ENCODE results near the gene CFAP54.

The CFAP54 gene

DNA sequence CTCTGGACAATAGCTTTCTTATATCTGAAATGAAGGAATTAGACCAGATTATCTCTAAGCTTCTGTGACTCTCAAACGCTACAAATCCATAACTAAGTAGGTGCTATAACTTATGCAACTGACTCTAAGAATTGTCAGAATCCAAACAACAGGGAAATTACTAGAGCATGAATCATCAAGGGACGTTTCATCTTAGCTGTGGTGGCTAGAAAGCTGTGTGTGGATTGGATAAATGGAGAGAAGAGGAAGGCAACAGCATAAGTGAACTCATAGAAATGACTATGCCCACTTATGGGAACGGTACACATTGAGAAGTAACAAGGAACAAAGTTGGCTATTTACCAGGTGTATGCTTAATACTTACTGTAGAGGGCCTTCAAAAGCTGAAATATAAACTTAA lies 321.7 kb downstream of the CFAP54 start:
- H3K27me3 ChIP-seq (replicated peaks; ENCODE audit: control insufficient read depth, insufficient read depth, low read length): no peaks in the 10 kb centered on the region; the same call in 1 of the 2 replicates
- TF ChIP-seq, protein P1, sequence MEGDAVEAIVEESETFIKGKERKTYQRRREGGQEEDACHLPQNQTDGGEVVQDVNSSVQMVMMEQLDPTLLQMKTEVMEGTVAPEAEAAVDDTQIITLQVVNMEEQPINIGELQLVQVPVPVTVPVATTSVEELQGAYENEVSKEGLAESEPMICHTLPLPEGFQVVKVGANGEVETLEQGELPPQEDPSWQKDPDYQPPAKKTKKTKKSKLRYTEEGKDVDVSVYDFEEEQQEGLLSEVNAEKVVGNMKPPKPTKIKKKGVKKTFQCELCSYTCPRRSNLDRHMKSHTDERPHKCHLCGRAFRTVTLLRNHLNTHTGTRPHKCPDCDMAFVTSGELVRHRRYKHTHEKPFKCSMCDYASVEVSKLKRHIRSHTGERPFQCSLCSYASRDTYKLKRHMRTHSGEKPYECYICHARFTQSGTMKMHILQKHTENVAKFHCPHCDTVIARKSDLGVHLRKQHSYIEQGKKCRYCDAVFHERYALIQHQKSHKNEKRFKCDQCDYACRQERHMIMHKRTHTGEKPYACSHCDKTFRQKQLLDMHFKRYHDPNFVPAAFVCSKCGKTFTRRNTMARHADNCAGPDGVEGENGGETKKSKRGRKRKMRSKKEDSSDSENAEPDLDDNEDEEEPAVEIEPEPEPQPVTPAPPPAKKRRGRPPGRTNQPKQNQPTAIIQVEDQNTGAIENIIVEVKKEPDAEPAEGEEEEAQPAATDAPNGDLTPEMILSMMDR (IDR thresholded peaks at IDR 0.05; ENCODE audit: insufficient read depth, low read length, poor library complexity, severe bottlenecking): no peak
- no peak for DNase-seq (ENCODE audit: extremely low read depth, insufficient read length)
- H3K4me3 ChIP-seq (replicated peaks; ENCODE audit: low read depth, low read length): no peak overlapping the region
- H3K36me3 ChIP-seq (ENCODE audit: control insufficient read depth, insufficient read depth, low read length): no peaks in the 10 kb centered on the region

DNA sequence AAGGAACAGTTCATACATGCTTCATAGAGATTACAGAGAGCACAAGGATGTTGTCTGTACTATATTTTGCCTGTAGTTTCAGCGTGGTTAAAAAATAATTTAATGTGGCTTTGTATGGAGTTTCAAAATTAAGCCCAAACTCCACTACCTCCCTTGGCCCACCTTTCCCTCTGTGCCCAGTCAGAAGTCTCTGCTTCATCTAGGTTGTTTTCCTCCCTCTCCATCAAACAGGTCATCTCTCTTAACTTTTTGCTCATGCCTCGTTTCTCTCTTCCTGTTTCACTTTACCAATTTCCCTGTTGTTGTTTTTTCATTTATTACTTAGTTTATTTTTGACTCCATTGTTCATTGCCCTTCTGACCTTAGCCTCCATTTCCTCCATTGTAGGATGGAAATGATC lies 322.8 kb downstream of the CFAP54 start:
- no peak for DNase-seq (ENCODE audit: extremely low read depth, insufficient read length)
- no peaks in the 10 kb centered on the region for H3K36me3 ChIP-seq (ENCODE audit: control insufficient read depth, insufficient read depth, low read length)
- no peaks in the 10 kb centered on the region; the same call in none of the 2 replicates for H3K27me3 ChIP-seq (replicated peaks; ENCODE audit: control insufficient read depth, insufficient read depth, low read length)
- H3K4me3 ChIP-seq (replicated peaks; ENCODE audit: low read depth, low read length): no peak overlapping the region
- TF ChIP-seq, protein P1 (IDR thresholded peaks at IDR 0.05; ENCODE audit: insufficient read depth, low read length, poor library complexity, severe bottlenecking): no peak

DNA sequence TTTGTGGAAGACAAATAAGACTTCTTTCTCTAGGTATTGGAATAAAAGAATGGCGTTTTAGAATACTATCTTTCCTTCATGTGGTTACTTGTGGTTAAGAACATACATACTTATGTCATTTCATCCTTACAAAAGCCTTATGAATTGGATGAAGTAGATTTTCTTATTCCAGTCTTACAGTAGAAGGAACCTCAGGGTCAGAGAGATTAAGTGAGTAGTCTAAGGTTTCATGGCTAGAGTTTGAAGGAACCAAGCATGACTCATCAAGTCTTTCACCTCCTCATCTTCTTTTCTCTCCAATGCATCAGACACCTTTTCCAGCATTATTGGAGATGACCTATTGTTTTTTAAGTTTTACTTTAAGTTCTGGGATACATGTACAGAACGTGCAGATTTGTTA lies 324.8 kb downstream of the CFAP54 start:
- DNase-seq (ENCODE audit: extremely low read depth, insufficient read length): no peak
- TF ChIP-seq, protein P1 (IDR thresholded peaks at IDR 0.05; ENCODE audit: insufficient read depth, low read length, poor library complexity, severe bottlenecking): no peak
- Histone ChIP-seq H3K4me3 (replicated peaks; ENCODE audit: low read depth, low read length) (no peak overlapping the region), H3K27me3 (replicated peaks; ENCODE audit: control insufficient read depth, insufficient read depth, low read length) (no peaks in the 10 kb centered on the region; the same call in none of the 2 replicates), H3K36me3 (ENCODE audit: control insufficient read depth, insufficient read depth, low read length) (no peaks in the 10 kb centered on the region)

DNA sequence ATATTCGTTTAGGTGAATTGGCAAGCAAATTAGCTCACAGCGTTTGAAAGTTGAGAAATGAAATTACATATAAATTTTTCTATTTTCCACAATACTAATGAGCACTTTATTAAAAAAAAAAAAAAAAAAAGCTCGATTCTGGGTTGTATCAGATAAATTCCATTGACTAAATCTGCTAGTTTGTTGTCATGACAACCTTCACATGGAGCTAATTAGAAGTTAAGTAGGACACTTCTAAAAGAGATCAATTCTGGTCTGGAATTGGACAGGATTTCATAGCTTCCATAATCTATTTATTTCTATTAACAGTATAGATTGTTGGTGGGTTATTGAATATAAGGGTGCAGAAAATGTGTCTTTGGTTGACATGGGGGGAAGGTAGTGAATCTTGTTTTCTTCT lies 332.2 kb downstream of the CFAP54 start:
- Histone ChIP-seq H3K36me3 (ENCODE audit: control insufficient read depth, insufficient read depth, low read length) (no peaks in the 10 kb centered on the region), H3K4me3 (replicated peaks; ENCODE audit: low read depth, low read length) (no peak overlapping the region), H3K27me3 (replicated peaks; ENCODE audit: control insufficient read depth, insufficient read depth, low read length) (no peaks in the 10 kb centered on the region; the same call in 1 of the 2 replicates)
- no peak for DNase-seq (ENCODE audit: extremely low read depth, insufficient read length)
- TF ChIP-seq, protein P1 (IDR thresholded peaks at IDR 0.05; ENCODE audit: insufficient read depth, low read length, poor library complexity, severe bottlenecking): no peak

DNA sequence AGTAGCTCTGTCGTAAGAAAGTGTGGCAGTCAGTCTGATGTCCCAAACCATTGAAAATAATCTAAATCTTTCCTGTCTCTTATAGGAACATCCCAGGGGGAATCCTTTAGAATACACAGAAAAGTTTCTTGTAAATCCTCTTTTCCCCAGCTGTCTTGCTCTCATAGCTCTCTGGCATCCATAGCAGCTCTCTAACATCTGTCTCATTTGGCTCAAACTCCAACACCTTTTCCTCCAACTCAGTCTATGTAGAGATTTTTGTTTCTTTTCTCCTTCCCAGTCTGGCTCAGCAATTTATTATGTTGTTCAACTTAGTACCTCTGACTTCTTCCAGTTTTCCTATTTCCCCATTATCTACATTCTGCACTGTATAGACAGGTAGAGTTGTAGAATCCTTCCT lies 333.3 kb downstream of the CFAP54 start:
- Histone ChIP-seq H3K36me3 (ENCODE audit: control insufficient read depth, insufficient read depth, low read length) (no peaks in the 10 kb centered on the region), H3K4me3 (replicated peaks; ENCODE audit: low read depth, low read length) (no peak overlapping the region), H3K27me3 (replicated peaks; ENCODE audit: control insufficient read depth, insufficient read depth, low read length) (no peaks in the 10 kb centered on the region)
- TF ChIP-seq, protein P1 (IDR thresholded peaks at IDR 0.05; ENCODE audit: insufficient read depth, low read length, poor library complexity, severe bottlenecking): no peak
- DNase-seq (ENCODE audit: extremely low read depth, insufficient read length): no peak

Measured in GM06990 (cell line).